Nephron progenitor cell (in vitro differentiated cells): Measurements from ENCODE around the gene LRIF1.
A peak's percentile ranks its signal among the peaks of the same experiment; 100 is the strongest.
"Not testable (repeated sequence)": the region's sequence is repeated elsewhere in the genome, so short reads cannot be mapped to it uniquely, and the experiment has no call there.

Experiments
- DNase-seq: peaks from one replicate; pipeline ENCODE4 v3.0.0; 2021
- H3K27ac Mint-ChIP-seq: 2 replicates; pipeline ENCODE4 v1.8.0; 2021; ENCODE audit warnings: mild to moderate bottlenecking, moderate library complexity, mixed read lengths
- H3K27me3 Mint-ChIP-seq: 2 replicates; pipeline ENCODE4 v1.8.0; 2021; ENCODE audit warnings: mild to moderate bottlenecking, low read depth, mixed read lengths; ENCODE audit not compliant: poor library complexity
- H3K36me3 Mint-ChIP-seq: 2 replicates; pipeline ENCODE4 v1.8.0; 2021; ENCODE audit warnings: low read depth, mixed read lengths
- H3K4me1 Mint-ChIP-seq: 2 replicates; pipeline ENCODE4 v1.8.0; 2021; ENCODE audit warnings: mixed read lengths
- H3K4me3 Mint-ChIP-seq: 2 replicates; pipeline ENCODE4 v1.8.0; 2021; ENCODE audit warnings: mild to moderate bottlenecking, moderate library complexity, mixed read lengths
- H3K9me3 Mint-ChIP-seq: 2 replicates; pipeline ENCODE4 v1.8.0; 2021; ENCODE audit warnings: mild to moderate bottlenecking, moderate library complexity, mixed read lengths
- CTCF ChIP-seq: fragments of 200-600 bp; sonication (generic); IDR thresholded peaks from 2 replicates; pipeline ENCODE4 v1.5.0; 2021; ENCODE audit warnings: antibody characterized with exemption

Gene LRIF1

GRCh38 chr1:110963691-110964454, at the start of gene LRIF1:
TSS of gene LRIF1 (minus strand) at chr1:110963922. CDS start at chr1:110963688, 234 bp downstream.
- H3K27me3 Mint-ChIP-seq: peaks cover 14% of the 10 kb centered on the region
- DNase-seq: peak; percentile 97
- no peak for TF ChIP-seq CTCF
- peaks cover 33% of the 10 kb centered on the region for H3K36me3 Mint-ChIP-seq
- H3K27ac Mint-ChIP-seq: peak within 1 kb of the TSS; percentile 98
- H3K4me3 Mint-ChIP-seq: peak within 1 kb of the TSS; percentile 88
- peaks cover 6% of the 10 kb centered on the region for H3K4me1 Mint-ChIP-seq
- H3K9me3 Mint-ChIP-seq: peaks cover 69% of the 10 kb centered on the region

GRCh38 chr1:111008031-111008430, 44.3 kb upstream of the LRIF1 start:
- Mint-ChIP-seq H3K27ac (no peak overlapping the region), H3K36me3 (no peaks in the 10 kb centered on the region), H3K4me3 (no peak overlapping the region), H3K9me3 (peaks cover 80% of the 10 kb centered on the region), H3K4me1 (no peaks in the 10 kb centered on the region), H3K27me3 (peaks cover 3% of the 10 kb centered on the region)
- TF ChIP-seq CTCF: no peak
- no peak for DNase-seq

GRCh38 chr1:111006556-111006955, 42.8 kb upstream of the LRIF1 start:
- no peak for DNase-seq
- peaks cover 73% of the 10 kb centered on the region for H3K9me3 Mint-ChIP-seq
- H3K27me3 Mint-ChIP-seq: peaks cover 3% of the 10 kb centered on the region
- no peak for TF ChIP-seq CTCF
- H3K36me3 Mint-ChIP-seq: no peaks in the 10 kb centered on the region
- no peak overlapping the region for H3K27ac Mint-ChIP-seq
- H3K4me3 Mint-ChIP-seq: no peak overlapping the region
- H3K4me1 Mint-ChIP-seq: no peaks in the 10 kb centered on the region

GRCh38 chr1:110999607-111000006, 35.9 kb upstream of the LRIF1 start:
- not testable (repeated sequence) for DNase-seq

GRCh38 chr1:110992329-110992728, 28.6 kb upstream of the LRIF1 start:
- peaks cover 22% of the 10 kb centered on the region for H3K27me3 Mint-ChIP-seq
- H3K9me3 Mint-ChIP-seq, H3K4me1 Mint-ChIP-seq, DNase-seq, H3K4me3 Mint-ChIP-seq, H3K36me3 Mint-ChIP-seq: not testable (repeated sequence)
- H3K27ac Mint-ChIP-seq: peak overlapping the region; percentile 22

More at GRCh38 chr1:110999607-111000006, 35.9 kb upstream of the LRIF1 start:
- not testable (repeated sequence) for H3K27ac Mint-ChIP-seq, H3K4me1 Mint-ChIP-seq, H3K4me3 Mint-ChIP-seq, H3K36me3 Mint-ChIP-seq
- H3K27me3 Mint-ChIP-seq: peaks cover 26% of the 10 kb centered on the region
- H3K9me3 Mint-ChIP-seq: peaks cover 38% of the 10 kb centered on the region

GRCh38 chr1:110991295-110991694, 27.6 kb upstream of the LRIF1 start:
- H3K27ac Mint-ChIP-seq, H3K36me3 Mint-ChIP-seq, H3K4me3 Mint-ChIP-seq, H3K9me3 Mint-ChIP-seq, H3K4me1 Mint-ChIP-seq, DNase-seq: not testable (repeated sequence)
- H3K27me3 Mint-ChIP-seq: peaks cover 13% of the 10 kb centered on the region

- no peak for DNase-seq
- Mint-ChIP-seq H3K4me3 (no peak overlapping the region), H3K27ac (no peak overlapping the region), H3K36me3 (no peaks in the 10 kb centered on the region), H3K4me1 (no peaks in the 10 kb centered on the region), H3K27me3 (peaks cover 12% of the 10 kb centered on the region), H3K9me3 (peaks cover 1% of the 10 kb centered on the region)
- TF ChIP-seq CTCF: no peak
Observed at GRCh38 chr1:110990541-110990940, 26.8 kb upstream of the LRIF1 start.
